NCI-H187 (cell line): ENCODE data around the gene UST.

ENCODE experiments used
- DNase-seq, 2 experiments: peaks; one replicate each; lab custom pipeline; 2025; lab: John Stamatoyannopoulos, UW

UST gene

GRCh38 chr6:148746363-148747144 lies at the start of gene UST:
TSS of gene UST (plus strand) at chr6:148747030. CDS start at chr6:148747431, 401 bp downstream.
- no peak for DNase-seq

GRCh38 chr6:148697895-148698440 lies 48.9 kb upstream of the UST start:
- DNase-seq = no peak

GRCh38 chr6:148698671-148699180 lies 48.1 kb upstream of the UST start:
- no peak for DNase-seq

- DNase-seq = no peak
Observed at GRCh38 chr6:148700047-148700715, 46.6 kb upstream of the UST start.

GRCh38 chr6:148700741-148701311 lies 46.0 kb upstream of the UST start:
- no peak for DNase-seq

- no peak for DNase-seq
Observed at GRCh38 chr6:148701375-148701774, 45.5 kb upstream of the UST start.

- no peak for DNase-seq
Observed at GRCh38 chr6:148703900-148704299, 42.9 kb upstream of the UST start.

GRCh38 chr6:148704400-148705246 lies 42.2 kb upstream of the UST start:
- no peak for DNase-seq

- no peak for DNase-seq
Observed at GRCh38 chr6:148708707-148709106, 38.1 kb upstream of the UST start.

GRCh38 chr6:148709577-148709976 lies 37.3 kb upstream of the UST start:
- DNase-seq = no peak

- DNase-seq = no peak
Observed at GRCh38 chr6:148711833-148712654, 34.8 kb upstream of the UST start.

- DNase-seq = no peak
Observed at GRCh38 chr6:148713033-148713738, 33.6 kb upstream of the UST start.

GRCh38 chr6:148713921-148714320 lies 32.9 kb upstream of the UST start:
- no peak for DNase-seq

GRCh38 chr6:148716811-148717210 lies 30.0 kb upstream of the UST start:
- DNase-seq = no peak

- DNase-seq = no peak
Observed at GRCh38 chr6:148720406-148720805, 26.4 kb upstream of the UST start.

GRCh38 chr6:148720897-148721296 lies 25.9 kb upstream of the UST start:
- DNase-seq = no peak

- DNase-seq = no peak
Observed at GRCh38 chr6:148723484-148723883, 23.3 kb upstream of the UST start.

- no peak for DNase-seq
Observed at GRCh38 chr6:148724428-148724827, 22.4 kb upstream of the UST start.

- DNase-seq = no peak
Observed at GRCh38 chr6:148727104-148727503, 19.7 kb upstream of the UST start.

GRCh38 chr6:148735989-148736388 lies 10.8 kb upstream of the UST start:
- DNase-seq = no peak
